ENCODE results near the gene ENO1. TPM values are rescaled to one million over a fixed set of nuclear protein-coding genes. Genes with fewer than 3 reads are reported as not detected.

ENO1 gene
- 955 to 1,165 TPM (median 1,154 TPM) in 3 replicates for total RNA-seq
- long read RNA-seq, transcript ENO1-201 (12 exons, 1,781 nt): major isoform, 2,901 of 3,053 reads
- long read RNA-seq, transcript ENO1-203 (9 exons, 2,548 nt): minor isoform, 5 of 3,053 reads
- long read RNA-seq, partial matches to known transcripts: 80 of 3,053 reads
- long read RNA-seq, other reads (novel, unspliced or antisense): 66 of 3,053 reads

- peaks cover 53% of the 10 kb centered on the region for H3K4me1 Mint-ChIP-seq (ENCODE audit: low read depth)
- H3K9me3 Mint-ChIP-seq (ENCODE audit: low read depth): no peaks in the 10 kb centered on the region
These were observed at the start of gene ENO1 for GRCh38 chr1:8878448-8878697. TSS of gene ENO1 (minus strand) at chr1:8878686. CDS start at chr1:8874908, 3,778 bp downstream.

GRCh38 chr1:8926707-8927694, 48.5 kb upstream of the ENO1 start:
- no peaks in the 10 kb centered on the region for H3K9me3 Mint-ChIP-seq (ENCODE audit: low read depth)
- no peak overlapping the region for H3K27ac Mint-ChIP-seq (ENCODE audit: unreplicated experiment)
- H3K27me3 Mint-ChIP-seq (ENCODE audit: low read depth): no peaks in the 10 kb centered on the region
- no peaks in the 10 kb centered on the region for H3K36me3 Mint-ChIP-seq (ENCODE audit: low read depth)
- no peak for TF ChIP-seq CTCF (IDR thresholded peaks at IDR 0.05)
- no peak for DNase-seq (ENCODE audit: low spot score)
- H3K4me1 Mint-ChIP-seq (ENCODE audit: low read depth): no peaks in the 10 kb centered on the region
- no peak overlapping the region for H3K4me3 Mint-ChIP-seq (ENCODE audit: unreplicated experiment)

More at GRCh38 chr1:8878448-8878697, at the start of gene ENO1:
- no peak for DNase-seq (ENCODE audit: low spot score)
- TF ChIP-seq CTCF (IDR thresholded peaks at IDR 0.05): no peak
- Mint-ChIP-seq H3K4me3 (ENCODE audit: unreplicated experiment) (peak within 1 kb of the TSS; percentile 81), H3K27ac (ENCODE audit: unreplicated experiment) (peak within 1 kb of the TSS; percentile 98), H3K36me3 (ENCODE audit: low read depth) (peaks cover 12% of the 10 kb centered on the region), H3K27me3 (ENCODE audit: low read depth) (no peaks in the 10 kb centered on the region)

DNA sequence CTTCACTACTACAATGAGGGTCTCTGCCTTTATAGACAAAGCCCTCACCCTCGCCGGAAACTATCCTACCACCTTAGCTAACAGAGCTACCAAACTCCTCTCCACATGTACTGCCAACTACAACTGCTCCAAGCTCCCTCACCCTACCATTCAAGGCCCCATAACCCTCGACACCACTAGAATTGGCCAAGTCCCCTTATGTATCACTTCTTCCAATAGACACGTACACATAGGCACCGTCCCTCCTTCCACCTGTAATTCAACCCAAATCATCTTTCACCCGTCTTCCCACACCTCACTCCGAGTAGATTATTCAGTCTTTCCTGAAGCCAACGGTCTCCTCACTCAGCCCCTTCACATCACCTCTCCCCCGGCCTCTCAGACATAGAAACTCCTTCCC, 47.5 kb upstream of the ENO1 start:
- no peak for TF ChIP-seq CTCF (IDR thresholded peaks at IDR 0.05)
- Mint-ChIP-seq H3K4me1 (ENCODE audit: low read depth) (no peaks in the 10 kb centered on the region), H3K27ac (ENCODE audit: unreplicated experiment) (no peak overlapping the region), H3K4me3 (ENCODE audit: unreplicated experiment) (no peak overlapping the region), H3K9me3 (ENCODE audit: low read depth) (no peaks in the 10 kb centered on the region), H3K36me3 (ENCODE audit: low read depth) (no peaks in the 10 kb centered on the region), H3K27me3 (ENCODE audit: low read depth) (peaks cover 3% of the 10 kb centered on the region)
- DNase-seq (ENCODE audit: low spot score): no peak

DNA sequence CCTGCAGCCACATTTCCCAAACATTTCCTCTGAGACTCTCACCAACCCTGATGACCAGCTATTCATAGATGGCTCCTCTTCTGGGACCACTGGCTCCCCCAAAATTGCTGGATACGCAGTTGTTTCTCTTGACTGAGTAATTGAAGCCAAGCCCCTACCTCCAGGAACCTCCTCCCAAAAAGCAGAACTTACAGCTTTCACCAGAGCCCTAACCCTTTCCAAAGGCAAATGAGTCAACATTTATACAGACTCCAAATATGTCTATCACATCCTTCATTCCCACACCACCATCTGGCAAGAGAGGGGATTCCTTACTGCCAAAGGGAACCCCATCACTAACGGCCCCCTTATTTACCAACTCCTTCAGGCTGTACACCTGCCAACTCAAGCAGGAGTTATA, 46.9 kb upstream of the ENO1 start:
- Mint-ChIP-seq H3K9me3 (ENCODE audit: low read depth) (no peaks in the 10 kb centered on the region), H3K4me3 (ENCODE audit: unreplicated experiment) (no peak overlapping the region), H3K36me3 (ENCODE audit: low read depth) (no peaks in the 10 kb centered on the region)

More for the DNA sequence above, 46.9 kb upstream of the ENO1 start:
- DNase-seq (ENCODE audit: low spot score): no peak
- Mint-ChIP-seq H3K27ac (ENCODE audit: unreplicated experiment) (no peak overlapping the region), H3K4me1 (ENCODE audit: low read depth) (no peaks in the 10 kb centered on the region), H3K27me3 (ENCODE audit: low read depth) (peaks cover 3% of the 10 kb centered on the region)
- TF ChIP-seq CTCF (IDR thresholded peaks at IDR 0.05): no peak
